ENCODE results near the gene TNNC1.

DNA sequence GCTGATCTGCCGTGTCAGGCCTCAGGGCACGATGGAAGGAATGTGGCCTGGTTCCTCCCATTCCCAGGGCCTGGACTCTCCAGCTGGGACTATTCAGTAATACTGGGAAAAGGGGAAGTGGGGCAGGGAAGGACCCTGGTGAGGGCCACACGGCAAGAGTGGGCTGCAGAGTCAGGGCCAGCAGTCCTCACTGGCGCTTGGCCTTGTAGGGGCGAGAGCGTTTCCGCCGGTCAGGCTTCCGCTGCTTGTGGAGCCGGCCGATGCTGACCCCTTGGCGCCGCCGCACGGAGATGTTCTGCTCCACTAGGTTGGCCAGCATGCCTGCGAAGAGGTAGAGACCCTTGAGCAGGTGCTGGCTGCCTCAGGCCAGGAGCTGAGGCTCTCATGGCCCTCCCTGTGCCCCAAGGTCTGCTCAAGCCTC, 51.7 kb downstream of the TNNC1 start:
- TF ChIP-seq ZNF274 (IDR thresholded peaks at IDR 0.05; ENCODE audit: low read depth, low read length) (no peak), YY1 (IDR thresholded peaks at IDR 0.05; ENCODE audit: insufficient read depth, insufficient read length) (no peak), SUZ12 (IDR thresholded peaks at IDR 0.05; ENCODE audit: extremely low read depth, insufficient read depth, insufficient read length) (no peak)
